Body of pancreas (tissue), 4 donors: Measurements from ENCODE around the gene MOB4. TPM values are rescaled to one million over a fixed set of nuclear protein-coding genes. Genes with fewer than 3 reads are reported as not detected.
A peak's percentile ranks its signal among the peaks of the same experiment; 100 is the strongest.

ENCODE experiments used
- ATAC-seq: fragments of 150-250 bp; one replicate; pipeline ENCODE4 v1.9.1; 2016
- DNase-seq, 4 donors: peaks; one replicate each; pipeline ENCODE4 v3.0.0-alpha.2; 2019
- H3K27ac ChIP-seq, 4 donors: fragments of 200-600 bp; sonication (generic); 1 replicate in 3 of 4; 2 replicates in 1 of 4; pipeline versions ENCODE4 v1.5.1 to v1.6.1; 2016 to 2019; ENCODE audit warnings: mild to moderate bottlenecking in 1 of 4, mixed read lengths in 1 of 4, moderate library complexity in 1 of 4
- H3K27me3 ChIP-seq, 2 donors: fragments of 200-600 bp; sonication (generic); one replicate each; pipeline ENCODE4 v1.6.0; 2016; ENCODE audit warnings: mild to moderate bottlenecking in 1 of 2
- H3K36me3 ChIP-seq, 2 donors: fragments of 200-600 bp; sonication (generic); replicated peaks in 1 of 2; 2 replicates each; pipeline ENCODE4 v1.5.1; 2016; ENCODE audit warnings: low read depth in 2 of 2; ENCODE audit not compliant: insufficient read depth in 1 of 2
- H3K4me1 ChIP-seq: fragments of 200-600 bp; sonication (generic); one replicate; pipeline ENCODE4 v1.6.0; 2016
- H3K4me3 ChIP-seq, 2 donors: fragments of 200-600 bp; sonication (generic); 1 replicate in 1 of 2; 2 replicates in 1 of 2; pipeline ENCODE4 v1.5.1; 2016 to 2019
- H3K9me3 ChIP-seq, 3 donors: fragments of 200-600 bp; sonication (generic); 1 replicate in 2 of 3; 2 replicates in 1 of 3; pipeline ENCODE4 v1.5.1; 2016
- POLR2A ChIP-seq, 3 donors: fragments of 450-650 bp; IDR thresholded peaks; one replicate each; pipeline ENCODE4 v1.6.1; 2016; ENCODE audit warnings: antibody characterized with exemption in 3 of 3, mild to moderate bottlenecking in 2 of 3
- WGBS, 2 donors: methylation state at CpG; one replicate each; pipeline ENCODE4 v1.1.5; 2017; 5-methylcytosine and 5-hydroxymethylcytosine counted together
- intact Hi-C: fragments of 100-400 bp; cut with DNase I; formaldehyde crosslinking; loops from one replicate; pipeline ENCODE4 v1.15.1; 2023
- total RNA-seq, 2 donors: library from RNA; depleted of rRNA; stranded (reverse); fragments of >200 nt; gene quantifications; one replicate each; pipeline ENCODE4 v1.1.0, GENCODE V29; 2016
- TF ChIP-seq, protein P1 (sequence below), 7 experiments: fragments of 450-650 bp in 4 of 7; fragments of 200-600 bp in 3 of 7; sonication (generic) in 3 of 7; IDR thresholded peaks; one replicate each; pipeline ENCODE4 v1.5.1; 2016 to 2019; ENCODE audit warnings: antibody characterized with exemption in 7 of 7

The MOB4 gene
- total RNA-seq, 2 donors from 2014 or later = 5.3 to 16.1 TPM

- ATAC-seq (no peak), DNase-seq (peak in 2 of 4 donors; percentile 13 to 20)
- H3K4me1 ChIP-seq = peaks cover 34% of the 10 kb centered on the region
- no peaks in the 10 kb centered on the region for H3K27me3 ChIP-seq
- H3K9me3 ChIP-seq = no peaks in the 10 kb centered on the region
- peak overlapping the region in 3 of 4 donors; percentile 95 to 100 (median 97) for H3K27ac ChIP-seq
- no peak overlapping the region for H3K4me3 ChIP-seq
- WGBS, 2 donors = 21 to 30% methylated on average over 4 of the region's 4 CpGs
- no peak for TF ChIP-seq POLR2A (IDR thresholded peaks at IDR 0.05)
- TF ChIP-seq, protein P1, sequence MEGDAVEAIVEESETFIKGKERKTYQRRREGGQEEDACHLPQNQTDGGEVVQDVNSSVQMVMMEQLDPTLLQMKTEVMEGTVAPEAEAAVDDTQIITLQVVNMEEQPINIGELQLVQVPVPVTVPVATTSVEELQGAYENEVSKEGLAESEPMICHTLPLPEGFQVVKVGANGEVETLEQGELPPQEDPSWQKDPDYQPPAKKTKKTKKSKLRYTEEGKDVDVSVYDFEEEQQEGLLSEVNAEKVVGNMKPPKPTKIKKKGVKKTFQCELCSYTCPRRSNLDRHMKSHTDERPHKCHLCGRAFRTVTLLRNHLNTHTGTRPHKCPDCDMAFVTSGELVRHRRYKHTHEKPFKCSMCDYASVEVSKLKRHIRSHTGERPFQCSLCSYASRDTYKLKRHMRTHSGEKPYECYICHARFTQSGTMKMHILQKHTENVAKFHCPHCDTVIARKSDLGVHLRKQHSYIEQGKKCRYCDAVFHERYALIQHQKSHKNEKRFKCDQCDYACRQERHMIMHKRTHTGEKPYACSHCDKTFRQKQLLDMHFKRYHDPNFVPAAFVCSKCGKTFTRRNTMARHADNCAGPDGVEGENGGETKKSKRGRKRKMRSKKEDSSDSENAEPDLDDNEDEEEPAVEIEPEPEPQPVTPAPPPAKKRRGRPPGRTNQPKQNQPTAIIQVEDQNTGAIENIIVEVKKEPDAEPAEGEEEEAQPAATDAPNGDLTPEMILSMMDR (IDR thresholded peaks at IDR 0.05) = no peak
- peaks cover 0 to 5% of the 10 kb centered on the region in 2 donors for H3K36me3 ChIP-seq
- intact Hi-C loops = no loop called here
Observed at GRCh38 chr2:197502201-197502600, 13.7 kb upstream of the MOB4 start.

- peaks cover 29% of the 10 kb centered on the region for H3K4me1 ChIP-seq
- peaks cover 0 to 5% of the 10 kb centered on the region in 2 donors for H3K36me3 ChIP-seq
- 33 to 34% methylated on average over 4 of the region's 4 CpGs for WGBS, 2 donors
- ATAC-seq (no peak), DNase-seq (no peak)
- H3K27me3 ChIP-seq = no peaks in the 10 kb centered on the region
- H3K4me3 ChIP-seq = no peak overlapping the region
- no peak for TF ChIP-seq POLR2A (IDR thresholded peaks at IDR 0.05)
- TF ChIP-seq, protein P1 (IDR thresholded peaks at IDR 0.05) = no peak
- intact Hi-C loops = no loop called here
- no peaks in the 10 kb centered on the region for H3K9me3 ChIP-seq
- H3K27ac ChIP-seq = peak overlapping the region in 2 of 4 donors; percentile 97 to 100
Observed at GRCh38 chr2:197502685-197503084, 13.2 kb upstream of the MOB4 start.

- DNase-seq = no peak
- 97 to 100% methylated on average over 2 of the region's 2 CpGs for WGBS, 2 donors
- Histone ChIP-seq H3K27me3 (no peaks in the 10 kb centered on the region), H3K4me1 (peaks cover 21% of the 10 kb centered on the region), H3K4me3 (no peak overlapping the region), H3K27ac (no peak overlapping the region), H3K36me3 (peaks cover 0 to 5% of the 10 kb centered on the region in 2 donors), H3K9me3 (no peaks in the 10 kb centered on the region)
- TF ChIP-seq POLR2A (IDR thresholded peaks at IDR 0.05) = no peak
- TF ChIP-seq, protein P1 (IDR thresholded peaks at IDR 0.05) = no peak
- no peak for ATAC-seq
- intact Hi-C loops = no loop called here
Observed at GRCh38 chr2:197504000-197504399, 11.9 kb upstream of the MOB4 start.

DNA sequence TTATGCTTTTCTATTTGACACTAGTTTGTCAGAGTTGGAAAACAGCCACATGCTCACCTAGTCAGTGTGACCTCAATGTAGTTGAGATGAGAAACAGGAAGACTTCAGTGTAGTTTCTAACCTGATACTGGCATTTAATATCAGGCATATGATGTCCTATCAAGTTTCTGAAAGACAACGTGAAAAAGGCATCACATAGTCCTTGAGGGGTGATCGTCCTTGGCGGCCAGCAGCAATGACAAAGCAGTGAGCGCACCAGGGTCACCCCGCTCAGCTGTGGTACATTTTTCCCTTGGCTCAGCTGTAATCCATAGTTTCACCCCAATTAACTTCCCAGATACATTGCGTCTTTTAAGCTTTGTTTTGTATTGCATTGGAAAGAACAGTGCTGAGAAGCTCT is 11.4 kb upstream of the MOB4 start:
- TF ChIP-seq, protein P1 (IDR thresholded peaks at IDR 0.05) = no peak
- no peak for TF ChIP-seq POLR2A (IDR thresholded peaks at IDR 0.05)
- intact Hi-C loops = no loop called here

GRCh38 chr2:197506658-197507057 is 9.2 kb upstream of the MOB4 start:
- intact Hi-C loops = no loop called here
- H3K9me3 ChIP-seq = no peaks in the 10 kb centered on the region
- WGBS, 2 donors = 69 to 73% methylated on average over 5 of the region's 5 CpGs
- ATAC-seq (no peak), DNase-seq (no peak)
- H3K4me1 ChIP-seq = peaks cover 16% of the 10 kb centered on the region
- no peaks in the 10 kb centered on the region for H3K27me3 ChIP-seq
- peaks cover 0 to 5% of the 10 kb centered on the region in 2 donors for H3K36me3 ChIP-seq
- no peak overlapping the region for H3K4me3 ChIP-seq
- TF ChIP-seq, protein P1 (IDR thresholded peaks at IDR 0.05) = no peak
- no peak for TF ChIP-seq POLR2A (IDR thresholded peaks at IDR 0.05)
- H3K27ac ChIP-seq = no peak overlapping the region

More for the DNA sequence above, 11.4 kb upstream of the MOB4 start:
- Histone ChIP-seq H3K27me3 (no peaks in the 10 kb centered on the region), H3K27ac (no peak overlapping the region), H3K9me3 (no peaks in the 10 kb centered on the region), H3K36me3 (peaks cover 0 to 5% of the 10 kb centered on the region in 2 donors), H3K4me1 (peaks cover 21% of the 10 kb centered on the region), H3K4me3 (no peak overlapping the region)
- no peak for DNase-seq
- ATAC-seq = no peak
- 89 to 91% methylated on average over 6 of the region's 6 CpGs for WGBS, 2 donors
